ENCODE data around the gene ENG.

- TF ChIP-seq POLR2A (IDR thresholded peaks at IDR 0.05): no peak
- TF ChIP-seq CTCF (IDR thresholded peaks at IDR 0.05): no peak
- TF ChIP-seq POLR2AphosphoS5 (IDR thresholded peaks at IDR 0.05; ENCODE audit: insufficient read depth in 1 of 2, low read depth in 1 of 2): no peak
These were observed 31.2 kb upstream of the ENG start for GRCh38 chr9:127885508-127886281.
